HepG2 (cell line): ENCODE measurements around the gene CCDC142. TPM values are rescaled to one million over a fixed set of nuclear protein-coding genes. Genes with fewer than 3 reads are reported as not detected.
A peak's percentile ranks its signal among the peaks of the same experiment; 100 is the strongest.

Experiments
- FOXA3 ChIP-seq: IDR thresholded peaks from 2 replicates; pipeline ENCODE4 v1.6.1; 2016; ENCODE audit warnings: missing genetic modification reagents, missing compliant biosample characterization
- NFE2L1 ChIP-seq: sonication (generic); formaldehyde crosslinking; IDR thresholded peaks from 2 replicates; pipeline ENCODE4 v1.4.0; 2020; ENCODE audit warnings: missing genetic modification reagents, mild to moderate bottlenecking, borderline replicate concordance
- PAF1 ChIP-seq: IDR thresholded peaks from 2 replicates; pipeline ENCODE4 v1.6.1; 2016; ENCODE audit warnings: missing genetic modification reagents, missing compliant biosample characterization
- REXO4 ChIP-seq: sonication (generic); formaldehyde crosslinking; IDR thresholded peaks from 2 replicates; pipeline ENCODE4 v1.8.0; 2022; ENCODE audit warnings: missing genetic modification reagents, mild to moderate bottlenecking, borderline replicate concordance
- SRF ChIP-seq: IDR thresholded peaks from 2 replicates; pipeline ENCODE4 v1.6.1; 2011; ENCODE audit warnings: mild to moderate bottlenecking, low read depth, low read length, moderate library complexity
- SSRP1 ChIP-seq: IDR thresholded peaks from 2 replicates; pipeline ENCODE4 v1.6.1; 2016; ENCODE audit warnings: control low read depth
- SUZ12 ChIP-seq: fragments of 150-350 bp; IDR thresholded peaks from 2 replicates; pipeline ENCODE4 v1.6.1; 2014; ENCODE audit warnings: low read depth, low read length
- TEAD3 ChIP-seq: optimal IDR thresholded peaks from 2 replicates; pipeline ENCODE3; 2016; ENCODE audit warnings: borderline replicate concordance
- ZC3H4 ChIP-seq: sonication (generic); formaldehyde crosslinking; IDR thresholded peaks from 2 replicates; pipeline ENCODE4 v1.4.0; 2020; ENCODE audit warnings: missing genetic modification reagents, borderline replicate concordance
- ZFYVE20 ChIP-seq: sonication (generic); formaldehyde crosslinking; IDR thresholded peaks from 2 replicates; pipeline ENCODE4 v1.8.0; 2023; ENCODE audit warnings: low read depth, mild to moderate bottlenecking, moderate library complexity, missing genetic modification reagents, borderline replicate concordance
- ZNF615 ChIP-seq: sonication (generic); formaldehyde crosslinking; IDR thresholded peaks from 2 replicates; pipeline ENCODE4 v1.5.0; 2020; ENCODE audit warnings: mild to moderate bottlenecking, missing genetic modification reagents, borderline replicate concordance
- ZNF777 ChIP-seq: sonication (generic); formaldehyde crosslinking; IDR thresholded peaks from 2 replicates; pipeline ENCODE4 v1.4.0; 2020; ENCODE audit warnings: missing genetic modification reagents
- ZNF780A ChIP-seq: sonication (generic); formaldehyde crosslinking; IDR thresholded peaks from 2 replicates; pipeline ENCODE4 v1.8.0; 2022; ENCODE audit warnings: mild to moderate bottlenecking, missing genetic modification reagents, moderate library complexity
- polyA plus RNA-seq, 8 experiments: library from polyadenylated mRNA; depleted of rRNA in 3 of 8; stranded (reverse) in 7 of 8; unstranded in 1 of 8; fragments of >200 nt; fragmentation: Illumina TruSeq in 4 of 8; extraction: Trizol in 4 of 8; gene quantifications; 2 replicates each; pipeline versions ENCODE4 v1.2.1 to v1.2.3, GENCODE V29; 2011 to 2016; ENCODE audit warnings: low read depth in 4 of 8, missing spikeins in 1 of 8, mixed read lengths in 1 of 8; ENCODE audit not compliant: insufficient read depth in 1 of 8
- total RNA-seq, 5 experiments: library from RNA; depleted of rRNA; stranded (reverse); fragments of >200 nt; fragmentation: Illumina TruSeq; extraction: Trizol; gene quantifications; 2 replicates each; pipeline ENCODE4 v1.2.3, GENCODE V29; 2016; ENCODE audit warnings: low read depth in 1 of 5
- TF ChIP-seq, protein P1 (sequence below): IDR thresholded peaks from 2 replicates; pipeline ENCODE4 v1.6.1; 2016; ENCODE audit warnings: missing genetic modification reagents, missing compliant biosample characterization
- TF ChIP-seq, protein P2 (sequence below): IDR thresholded peaks from 2 replicates; pipeline ENCODE4 v1.4.0; 2020; ENCODE audit warnings: mild to moderate bottlenecking, missing genetic modification reagents
- TF ChIP-seq, protein P3 (sequence below): sonication (generic); formaldehyde crosslinking; IDR thresholded peaks from 2 replicates; pipeline ENCODE4 v1.4.0; 2020; ENCODE audit warnings: missing genetic modification reagents
- TF ChIP-seq, protein P4 (sequence below): sonication (generic); formaldehyde crosslinking; IDR thresholded peaks from 2 replicates; pipeline ENCODE4 v1.4.0; 2020; ENCODE audit warnings: mild to moderate bottlenecking, missing genetic modification reagents
- TF ChIP-seq, protein P5 (sequence below), 2 experiments: sonication (generic) in 1 of 2; formaldehyde crosslinking in 1 of 2; IDR thresholded peaks; 2 replicates each; pipeline versions ENCODE4 v1.4.0 to v1.6.1; 2018 to 2020; ENCODE audit warnings: missing genetic modification reagents in 2 of 2, borderline replicate concordance in 1 of 2, low read depth in 1 of 2, mild to moderate bottlenecking in 1 of 2, missing biosample characterization in 1 of 2
- TF ChIP-seq, protein P6 (sequence below): IDR thresholded peaks from 2 replicates; pipeline ENCODE4 v1.6.1; 2016; ENCODE audit warnings: low read depth

Gene CCDC142
- total and polyA plus RNA-seq, 2 of the 13 experiments (the other 11 are each of a cell fraction or from before 2014, with no cell fraction given) = 14.7 to 30.4 TPM

DNA sequence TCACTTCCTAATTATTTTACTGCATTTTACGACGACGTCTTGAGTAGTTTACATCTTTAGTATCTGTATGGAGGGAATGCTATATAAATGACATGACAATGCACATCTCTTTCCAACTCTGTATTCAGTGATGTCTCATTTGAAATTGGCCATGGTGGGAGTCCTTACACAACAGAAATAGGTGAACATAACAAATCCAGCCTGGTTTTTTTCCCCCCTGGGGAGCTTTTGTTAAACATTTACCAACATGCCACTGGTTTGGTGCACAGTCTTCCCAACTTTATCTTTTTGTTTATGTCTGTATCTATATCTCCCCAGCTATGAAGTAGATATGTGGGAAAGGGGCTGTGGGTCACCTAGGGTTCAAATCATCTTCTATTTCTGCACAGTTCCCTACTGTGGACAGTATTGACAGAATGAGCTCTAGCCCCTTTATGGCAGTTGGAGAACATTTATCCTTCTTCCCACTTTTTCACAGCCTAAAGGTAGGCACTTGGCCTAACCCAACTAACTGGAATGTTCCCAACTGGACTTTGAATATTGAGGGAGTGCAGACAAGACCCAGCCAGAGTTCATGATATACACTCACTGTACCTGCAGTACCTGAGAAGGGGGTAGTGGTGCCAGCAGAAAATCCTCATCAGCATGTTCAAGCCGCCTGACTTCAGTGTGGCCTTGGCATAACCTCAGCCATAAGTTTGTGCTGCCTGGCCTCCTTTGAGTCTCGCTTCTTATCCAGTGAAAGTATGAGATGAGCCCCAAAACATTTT lies 35.4 kb downstream of the CCDC142 start (continued):
- TF ChIP-seq NFE2L1 (CRISPR knock-in tag) (no peak), SUZ12 (no peak), TEAD3 (CRISPR knock-in tag) (peak; percentile 83), ZFYVE20 (no peak), SRF (no peak), FOXA3 (peak; percentile 37; the same call in 1 of the 2 replicates), ZNF615 (CRISPR knock-in tag) (no peak), PAF1 (CRISPR knock-in tag) (no peak), ZC3H4 (CRISPR knock-in tag) (no peak), REXO4 (CRISPR knock-in tag) (no peak), SSRP1 (CRISPR knock-in tag) (no peak), ZNF777 (no peak; the same call in 1 of the 2 replicates), ZNF780A (no peak)
- TF ChIP-seq, protein P1, sequence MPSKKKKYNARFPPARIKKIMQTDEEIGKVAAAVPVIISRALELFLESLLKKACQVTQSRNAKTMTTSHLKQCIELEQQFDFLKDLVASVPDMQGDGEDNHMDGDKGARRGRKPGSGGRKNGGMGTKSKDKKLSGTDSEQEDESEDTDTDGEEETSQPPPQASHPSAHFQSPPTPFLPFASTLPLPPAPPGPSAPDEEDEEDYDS (CRISPR knock-in tag) = peak; percentile 61
- TF ChIP-seq, protein P2, sequence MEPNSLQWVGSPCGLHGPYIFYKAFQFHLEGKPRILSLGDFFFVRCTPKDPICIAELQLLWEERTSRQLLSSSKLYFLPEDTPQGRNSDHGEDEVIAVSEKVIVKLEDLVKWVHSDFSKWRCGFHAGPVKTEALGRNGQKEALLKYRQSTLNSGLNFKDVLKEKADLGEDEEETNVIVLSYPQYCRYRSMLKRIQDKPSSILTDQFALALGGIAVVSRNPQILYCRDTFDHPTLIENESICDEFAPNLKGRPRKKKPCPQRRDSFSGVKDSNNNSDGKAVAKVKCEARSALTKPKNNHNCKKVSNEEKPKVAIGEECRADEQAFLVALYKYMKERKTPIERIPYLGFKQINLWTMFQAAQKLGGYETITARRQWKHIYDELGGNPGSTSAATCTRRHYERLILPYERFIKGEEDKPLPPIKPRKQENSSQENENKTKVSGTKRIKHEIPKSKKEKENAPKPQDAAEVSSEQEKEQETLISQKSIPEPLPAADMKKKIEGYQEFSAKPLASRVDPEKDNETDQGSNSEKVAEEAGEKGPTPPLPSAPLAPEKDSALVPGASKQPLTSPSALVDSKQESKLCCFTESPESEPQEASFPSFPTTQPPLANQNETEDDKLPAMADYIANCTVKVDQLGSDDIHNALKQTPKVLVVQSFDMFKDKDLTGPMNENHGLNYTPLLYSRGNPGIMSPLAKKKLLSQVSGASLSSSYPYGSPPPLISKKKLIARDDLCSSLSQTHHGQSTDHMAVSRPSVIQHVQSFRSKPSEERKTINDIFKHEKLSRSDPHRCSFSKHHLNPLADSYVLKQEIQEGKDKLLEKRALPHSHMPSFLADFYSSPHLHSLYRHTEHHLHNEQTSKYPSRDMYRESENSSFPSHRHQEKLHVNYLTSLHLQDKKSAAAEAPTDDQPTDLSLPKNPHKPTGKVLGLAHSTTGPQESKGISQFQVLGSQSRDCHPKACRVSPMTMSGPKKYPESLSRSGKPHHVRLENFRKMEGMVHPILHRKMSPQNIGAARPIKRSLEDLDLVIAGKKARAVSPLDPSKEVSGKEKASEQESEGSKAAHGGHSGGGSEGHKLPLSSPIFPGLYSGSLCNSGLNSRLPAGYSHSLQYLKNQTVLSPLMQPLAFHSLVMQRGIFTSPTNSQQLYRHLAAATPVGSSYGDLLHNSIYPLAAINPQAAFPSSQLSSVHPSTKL (CRISPR knock-in tag) = peak; percentile 69; the same call in 1 of the 2 replicates
- TF ChIP-seq, protein P3, sequence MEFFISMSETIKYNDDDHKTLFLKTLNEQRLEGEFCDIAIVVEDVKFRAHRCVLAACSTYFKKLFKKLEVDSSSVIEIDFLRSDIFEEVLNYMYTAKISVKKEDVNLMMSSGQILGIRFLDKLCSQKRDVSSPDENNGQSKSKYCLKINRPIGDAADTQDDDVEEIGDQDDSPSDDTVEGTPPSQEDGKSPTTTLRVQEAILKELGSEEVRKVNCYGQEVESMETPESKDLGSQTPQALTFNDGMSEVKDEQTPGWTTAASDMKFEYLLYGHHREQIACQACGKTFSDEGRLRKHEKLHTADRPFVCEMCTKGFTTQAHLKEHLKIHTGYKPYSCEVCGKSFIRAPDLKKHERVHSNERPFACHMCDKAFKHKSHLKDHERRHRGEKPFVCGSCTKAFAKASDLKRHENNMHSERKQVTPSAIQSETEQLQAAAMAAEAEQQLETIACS (CRISPR knock-in tag) = no peak
- TF ChIP-seq, protein P4, sequence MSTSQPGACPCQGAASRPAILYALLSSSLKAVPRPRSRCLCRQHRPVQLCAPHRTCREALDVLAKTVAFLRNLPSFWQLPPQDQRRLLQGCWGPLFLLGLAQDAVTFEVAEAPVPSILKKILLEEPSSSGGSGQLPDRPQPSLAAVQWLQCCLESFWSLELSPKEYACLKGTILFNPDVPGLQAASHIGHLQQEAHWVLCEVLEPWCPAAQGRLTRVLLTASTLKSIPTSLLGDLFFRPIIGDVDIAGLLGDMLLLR (CRISPR knock-in tag) = no peak
- TF ChIP-seq, protein P5, sequence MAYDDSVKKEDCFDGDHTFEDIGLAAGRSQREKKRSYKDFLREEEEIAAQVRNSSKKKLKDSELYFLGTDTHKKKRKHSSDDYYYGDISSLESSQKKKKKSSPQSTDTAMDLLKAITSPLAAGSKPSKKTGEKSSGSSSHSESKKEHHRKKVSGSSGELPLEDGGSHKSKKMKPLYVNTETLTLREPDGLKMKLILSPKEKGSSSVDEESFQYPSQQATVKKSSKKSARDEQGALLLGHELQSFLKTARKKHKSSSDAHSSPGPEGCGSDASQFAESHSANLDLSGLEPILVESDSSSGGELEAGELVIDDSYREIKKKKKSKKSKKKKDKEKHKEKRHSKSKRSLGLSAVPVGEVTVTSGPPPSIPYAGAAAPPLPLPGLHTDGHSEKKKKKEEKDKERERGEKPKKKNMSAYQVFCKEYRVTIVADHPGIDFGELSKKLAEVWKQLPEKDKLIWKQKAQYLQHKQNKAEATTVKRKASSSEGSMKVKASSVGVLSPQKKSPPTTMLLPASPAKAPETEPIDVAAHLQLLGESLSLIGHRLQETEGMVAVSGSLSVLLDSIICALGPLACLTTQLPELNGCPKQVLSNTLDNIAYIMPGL (CRISPR knock-in tag; IDR thresholded peaks at IDR 0.05; ENCODE audit: borderline replicate concordance in 1 of 2, low read depth in 1 of 2) = 0 out of 4 replicates have a peak, but pooled peaks of 1 of the 2 experiments have one; percentile 28
- TF ChIP-seq, protein P6, sequence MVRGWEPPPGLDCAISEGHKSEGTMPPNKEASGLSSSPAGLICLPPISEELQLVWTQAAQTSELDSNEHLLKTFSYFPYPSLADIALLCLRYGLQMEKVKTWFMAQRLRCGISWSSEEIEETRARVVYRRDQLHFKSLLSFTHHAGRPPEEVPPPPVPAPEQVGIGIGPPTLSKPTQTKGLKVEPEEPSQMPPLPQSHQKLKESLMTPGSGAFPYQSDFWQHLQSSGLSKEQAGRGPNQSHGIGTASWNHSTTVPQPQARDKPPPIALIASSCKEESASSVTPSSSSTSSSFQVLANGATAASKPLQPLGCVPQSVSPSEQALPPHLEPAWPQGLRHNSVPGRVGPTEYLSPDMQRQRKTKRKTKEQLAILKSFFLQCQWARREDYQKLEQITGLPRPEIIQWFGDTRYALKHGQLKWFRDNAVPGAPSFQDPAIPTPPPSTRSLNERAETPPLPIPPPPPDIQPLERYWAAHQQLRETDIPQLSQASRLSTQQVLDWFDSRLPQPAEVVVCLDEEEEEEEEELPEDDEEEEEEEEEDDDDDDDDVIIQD (CRISPR knock-in tag) = peak; percentile 11; the same call in 1 of the 2 replicates
